ENCODE data around the gene ATP9B.

DNA sequence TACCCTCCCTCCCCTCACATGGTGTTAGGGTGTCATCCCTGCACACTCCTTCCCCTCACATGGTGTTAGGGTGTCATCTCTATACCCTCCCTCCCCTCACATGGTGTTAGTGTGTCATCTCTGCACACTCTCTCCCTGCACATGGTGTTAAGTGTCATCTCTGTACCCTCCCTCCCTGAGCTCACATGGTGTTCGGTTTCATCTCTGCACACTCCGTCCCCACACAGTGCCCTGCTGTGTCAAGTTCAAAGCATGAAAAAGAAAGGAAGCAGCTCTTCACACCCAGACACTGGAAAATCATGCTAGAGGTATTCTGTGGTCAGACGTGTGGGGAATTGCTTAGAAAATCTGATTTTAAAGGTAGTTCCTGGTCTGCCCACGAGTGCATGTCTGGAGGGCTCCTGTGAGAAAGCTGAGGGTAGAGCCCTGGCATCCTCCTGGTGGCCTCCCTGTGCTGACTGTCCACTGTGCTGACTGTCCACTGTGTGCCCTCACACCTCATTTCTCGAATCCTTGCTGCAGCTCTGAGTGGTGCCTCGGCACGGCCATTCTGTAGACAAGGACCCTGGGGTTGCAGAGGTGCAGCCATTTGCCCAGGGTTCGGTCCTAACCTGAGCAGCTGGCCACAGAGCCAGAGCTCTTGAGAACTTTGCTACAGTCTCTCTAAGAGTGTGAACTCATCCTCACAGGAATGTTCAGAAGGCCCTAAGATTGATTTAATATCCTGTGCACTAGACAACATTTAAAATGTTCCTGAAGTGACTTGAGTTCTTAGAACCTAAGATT, 257.4 kb downstream of the ATP9B start:
- no peak for TF ChIP-seq POLR2A (IDR thresholded peaks at IDR 0.05)
- no peak for TF ChIP-seq CTCF (IDR thresholded peaks at IDR 0.05)

Data from ovary (tissue), 3 donors.